HepG2 (cell line): ENCODE data around the gene TH. TPM values are rescaled to one million over a fixed set of nuclear protein-coding genes. Genes with fewer than 3 reads are reported as not detected.

Experiments
- ELF4 ChIP-seq: sonication (generic); formaldehyde crosslinking; IDR thresholded peaks from 2 replicates; pipeline ENCODE4 v1.5.0; 2020; ENCODE audit warnings: missing genetic modification reagents, mild to moderate bottlenecking, moderate library complexity, borderline replicate concordance
- ESRRA ChIP-seq: sonication (generic); formaldehyde crosslinking; IDR thresholded peaks from 2 replicates; pipeline ENCODE4 v1.5.1; 2020; ENCODE audit warnings: mild to moderate bottlenecking, low read depth, missing genetic modification reagents
- ONECUT2 ChIP-seq: sonication (generic); formaldehyde crosslinking; IDR thresholded peaks from 2 replicates; pipeline ENCODE4 v1.4.0; 2020; ENCODE audit warnings: missing genetic modification reagents
- PATZ1 ChIP-seq: sonication (generic); formaldehyde crosslinking; IDR thresholded peaks from 2 replicates; pipeline ENCODE4 v1.4.0; 2020; ENCODE audit warnings: missing genetic modification reagents
- SALL1 ChIP-seq: sonication (generic); formaldehyde crosslinking; IDR thresholded peaks from 2 replicates; pipeline ENCODE4 v1.8.0; 2022; ENCODE audit warnings: mild to moderate bottlenecking, missing genetic modification reagents
- SNAPC4 ChIP-seq: sonication (generic); formaldehyde crosslinking; IDR thresholded peaks from 2 replicates; pipeline ENCODE4 v1.4.0; 2020; ENCODE audit warnings: mild to moderate bottlenecking, missing genetic modification reagents
- SRY ChIP-seq: sonication (generic); formaldehyde crosslinking; IDR thresholded peaks from 2 replicates; pipeline ENCODE4 v1.8.0; 2022; ENCODE audit warnings: mild to moderate bottlenecking, missing genetic modification reagents
- ZBTB7A ChIP-seq: sonication (generic); formaldehyde crosslinking; IDR thresholded peaks from 2 replicates; pipeline ENCODE4 v1.8.0; 2022; ENCODE audit warnings: mild to moderate bottlenecking, missing genetic modification reagents
- ZFP90 ChIP-seq: sonication (generic); formaldehyde crosslinking; IDR thresholded peaks from 2 replicates; pipeline ENCODE4 v1.8.0; 2022; ENCODE audit warnings: missing genetic modification reagents, mild to moderate bottlenecking, inconsistent platforms, borderline replicate concordance
- ZNF563 ChIP-seq: sonication (generic); formaldehyde crosslinking; IDR thresholded peaks from 2 replicates; pipeline ENCODE4 v1.8.0; 2022; ENCODE audit warnings: mild to moderate bottlenecking, moderate library complexity, missing genetic modification reagents
- ZNF687 ChIP-seq: sonication (generic); formaldehyde crosslinking; IDR thresholded peaks from 2 replicates; pipeline ENCODE4 v1.5.1; 2020; ENCODE audit warnings: mild to moderate bottlenecking, missing genetic modification reagents, moderate library complexity
- ZNF800 ChIP-seq: sonication (generic); formaldehyde crosslinking; IDR thresholded peaks from 2 replicates; pipeline ENCODE4 v1.4.0; 2020; ENCODE audit warnings: missing genetic modification reagents
- ZNF878 ChIP-seq: sonication (generic); formaldehyde crosslinking; IDR thresholded peaks from 2 replicates; pipeline ENCODE4 v1.8.1; 2023; ENCODE audit warnings: mild to moderate bottlenecking, missing genetic modification reagents, moderate library complexity
- polyA plus RNA-seq, 8 experiments: library from polyadenylated mRNA; depleted of rRNA in 3 of 8; stranded (reverse) in 7 of 8; unstranded in 1 of 8; fragments of >200 nt; fragmentation: Illumina TruSeq in 4 of 8; extraction: Trizol in 4 of 8; gene quantifications; 2 replicates each; pipeline versions ENCODE4 v1.2.1 to v1.2.3, GENCODE V29; 2011 to 2016; ENCODE audit warnings: low read depth in 4 of 8, missing spikeins in 1 of 8, mixed read lengths in 1 of 8; ENCODE audit not compliant: insufficient read depth in 1 of 8
- total RNA-seq, 5 experiments: library from RNA; depleted of rRNA; stranded (reverse); fragments of >200 nt; fragmentation: Illumina TruSeq; extraction: Trizol; gene quantifications; 2 replicates each; pipeline ENCODE4 v1.2.3, GENCODE V29; 2016; ENCODE audit warnings: low read depth in 1 of 5

Gene TH
- total and polyA plus RNA-seq, 2 of the 13 experiments (the other 11 are each of a cell fraction or from before 2014, with no cell fraction given), result 0.36 TPM; not detected in 1

- TF ChIP-seq ONECUT2 (CRISPR knock-in tag) (no peak), ESRRA (CRISPR knock-in tag) (0 out of 2 replicates have a peak, but pooled peaks have one; percentile 19), SNAPC4 (CRISPR knock-in tag) (peak; percentile 58; the same call in 1 of the 2 replicates), SRY (no peak), ZBTB7A (peak; percentile 55; the same call in 1 of the 2 replicates), ZNF800 (CRISPR knock-in tag) (no peak), ZFP90 (CRISPR knock-in tag) (0 out of 2 replicates have a peak, but pooled peaks have one; percentile 37), ZNF878 (peak; percentile 5; the same call in 1 of the 2 replicates), ZNF563 (CRISPR knock-in tag) (0 out of 2 replicates have a peak, but pooled peaks have one; percentile 35), PATZ1 (peak; percentile 29; the same call in 1 of the 2 replicates), ZNF687 (CRISPR knock-in tag) (0 out of 2 replicates have a peak, but pooled peaks have one; percentile 12), ELF4 (CRISPR knock-in tag) (0 out of 2 replicates have a peak, but pooled peaks have one; percentile 5), SALL1 (no peak)
These were observed 37.3 kb downstream of the TH start (continued) for GRCh38 chr11:2134022-2135010.
